GM21390 (cell line): ENCODE measurements around the gene LSS.

ENCODE experiments used
- ATAC-seq: cut with Tn5 transposase; IDR thresholded peaks from one replicate; pipeline ENCODE4 v1.9.1; 2021; ENCODE audit not compliant: unreplicated experiment

The LSS gene

GRCh38 chr21:46219591-46220239 is 8.9 kb downstream of the LSS start:
- ATAC-seq, result no peak

DNA sequence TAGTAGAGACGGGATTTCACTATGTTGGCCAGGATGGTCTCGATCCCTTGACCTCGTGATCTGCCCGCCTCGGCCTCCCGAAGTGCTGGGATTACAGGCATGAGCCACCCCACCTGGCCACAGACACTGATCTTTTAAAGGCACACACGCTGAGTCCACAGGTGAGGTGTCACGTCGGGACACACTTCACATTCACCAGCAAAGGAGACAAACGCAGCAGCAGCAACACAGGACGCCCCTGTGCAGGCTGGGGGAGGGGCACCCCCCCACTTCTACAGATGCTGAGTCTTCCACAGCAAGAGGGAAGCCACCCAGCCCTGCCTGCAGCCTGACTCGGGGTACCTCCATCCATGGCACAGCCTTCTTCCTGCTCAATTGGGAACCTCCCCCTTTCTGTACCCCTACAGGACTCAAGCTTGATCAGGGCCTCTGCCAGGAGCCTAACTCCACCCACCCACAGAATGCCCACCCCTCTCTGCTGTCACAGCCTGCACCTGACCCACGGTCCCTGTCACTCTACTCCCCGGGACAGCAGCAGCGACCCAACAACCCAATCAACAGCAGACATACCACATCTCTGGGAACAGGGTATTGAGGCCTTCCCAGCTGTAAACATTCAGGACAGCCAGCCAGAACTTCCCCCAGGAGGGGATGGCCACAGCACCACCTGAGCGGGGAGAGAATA is 9.5 kb downstream of the LSS start:
- no peak for ATAC-seq

DNA sequence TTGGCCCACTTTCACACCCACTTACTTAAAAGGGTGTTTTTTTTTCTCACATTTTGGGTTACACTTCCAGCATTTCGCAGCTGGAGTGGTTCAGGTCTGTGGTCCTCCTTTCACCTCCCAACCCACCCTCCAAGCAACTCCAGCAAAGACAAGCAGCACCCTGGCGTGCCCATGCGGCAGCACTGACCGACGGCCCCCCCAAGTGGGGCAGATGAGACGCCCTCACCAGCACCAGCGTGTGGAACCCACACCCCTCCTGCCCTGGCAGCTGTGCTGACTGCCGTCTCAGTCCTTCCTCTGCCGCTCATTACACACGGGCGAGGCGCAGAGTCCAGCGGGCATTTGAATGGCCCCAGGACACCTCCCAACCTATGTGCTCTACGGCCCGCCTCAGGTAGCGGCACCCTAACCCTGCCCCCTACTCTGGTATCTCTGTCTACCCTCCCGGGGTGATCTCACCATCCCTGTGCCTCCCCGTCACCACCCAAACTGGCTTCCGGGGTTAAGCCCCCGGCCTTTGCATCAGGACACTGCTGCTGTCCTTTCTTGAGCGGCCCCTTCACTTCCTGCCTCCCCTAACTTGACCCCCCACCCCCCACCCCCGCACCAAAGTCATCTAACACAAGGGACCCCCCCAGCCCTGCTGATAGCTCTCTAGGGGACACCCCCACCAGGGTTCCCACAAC is 10.9 kb downstream of the LSS start:
- ATAC-seq, result no peak

DNA sequence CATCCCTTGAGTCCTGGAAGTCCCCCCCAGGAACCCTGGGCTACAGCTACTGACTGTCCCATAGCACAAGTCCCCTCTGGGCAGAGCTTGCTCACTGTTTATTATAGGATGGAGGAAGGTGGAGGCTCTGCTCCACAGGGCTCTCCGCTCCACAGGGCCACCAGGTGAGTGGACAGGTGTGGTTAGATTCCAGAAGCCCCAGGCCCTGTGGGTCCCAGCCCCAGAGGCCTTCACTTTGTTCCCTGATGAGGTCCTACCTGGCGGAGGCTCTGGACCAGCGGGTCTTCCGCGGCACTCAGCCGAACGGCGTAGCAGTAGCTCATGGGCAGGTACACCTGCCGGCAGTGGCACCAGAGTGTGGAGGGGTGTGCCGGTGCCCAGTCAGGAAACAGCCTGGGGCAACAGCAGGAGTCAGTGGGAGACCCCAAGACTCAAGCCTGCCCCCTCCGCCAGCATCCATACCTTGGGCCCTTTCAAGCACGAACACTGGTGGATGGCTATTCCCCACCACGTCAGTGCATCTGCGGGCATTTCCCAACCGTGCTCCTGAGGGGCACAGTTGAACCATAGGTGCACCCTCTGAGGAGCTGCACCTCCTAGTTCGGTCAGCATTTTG is 12.3 kb downstream of the LSS start:
- no peak for ATAC-seq

GRCh38 chr21:46215436-46216131 is 13.0 kb downstream of the LSS start:
- no peak for ATAC-seq

- ATAC-seq, result no peak
Observed at GRCh38 chr21:46214478-46215340, 13.9 kb downstream of the LSS start.

DNA sequence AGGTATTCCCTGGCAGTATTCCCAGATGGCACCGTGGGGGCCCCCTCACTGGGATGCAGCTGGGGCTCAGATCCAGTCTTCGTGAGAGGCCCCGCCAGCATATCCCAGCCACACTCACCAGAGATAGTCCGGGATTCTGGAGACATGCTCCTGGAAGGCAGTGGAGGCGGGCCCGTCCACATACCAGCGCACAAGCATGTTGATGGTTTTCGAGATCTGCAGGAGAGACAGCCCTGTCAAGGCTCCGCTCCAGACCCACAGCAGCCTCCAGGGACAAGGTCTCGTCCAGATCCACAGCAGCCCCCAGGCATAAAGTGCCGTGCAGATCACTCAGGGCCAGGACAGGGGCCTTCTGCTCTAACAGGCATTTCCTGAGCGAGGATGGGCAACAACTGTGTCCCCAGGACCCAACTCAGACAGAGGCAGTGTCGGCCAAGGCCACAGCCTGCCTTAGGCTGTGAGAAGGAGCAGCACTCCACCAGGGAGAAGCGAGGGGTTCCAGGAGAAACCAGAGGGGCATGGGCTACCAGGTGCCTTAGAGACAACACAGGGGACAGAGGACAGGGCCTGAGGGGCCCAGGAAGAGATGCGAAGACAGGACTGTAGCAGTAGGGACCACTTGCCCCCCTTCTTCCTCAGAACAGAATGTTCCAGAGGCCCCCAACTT is 14.8 kb downstream of the LSS start:
- no peak for ATAC-seq

DNA sequence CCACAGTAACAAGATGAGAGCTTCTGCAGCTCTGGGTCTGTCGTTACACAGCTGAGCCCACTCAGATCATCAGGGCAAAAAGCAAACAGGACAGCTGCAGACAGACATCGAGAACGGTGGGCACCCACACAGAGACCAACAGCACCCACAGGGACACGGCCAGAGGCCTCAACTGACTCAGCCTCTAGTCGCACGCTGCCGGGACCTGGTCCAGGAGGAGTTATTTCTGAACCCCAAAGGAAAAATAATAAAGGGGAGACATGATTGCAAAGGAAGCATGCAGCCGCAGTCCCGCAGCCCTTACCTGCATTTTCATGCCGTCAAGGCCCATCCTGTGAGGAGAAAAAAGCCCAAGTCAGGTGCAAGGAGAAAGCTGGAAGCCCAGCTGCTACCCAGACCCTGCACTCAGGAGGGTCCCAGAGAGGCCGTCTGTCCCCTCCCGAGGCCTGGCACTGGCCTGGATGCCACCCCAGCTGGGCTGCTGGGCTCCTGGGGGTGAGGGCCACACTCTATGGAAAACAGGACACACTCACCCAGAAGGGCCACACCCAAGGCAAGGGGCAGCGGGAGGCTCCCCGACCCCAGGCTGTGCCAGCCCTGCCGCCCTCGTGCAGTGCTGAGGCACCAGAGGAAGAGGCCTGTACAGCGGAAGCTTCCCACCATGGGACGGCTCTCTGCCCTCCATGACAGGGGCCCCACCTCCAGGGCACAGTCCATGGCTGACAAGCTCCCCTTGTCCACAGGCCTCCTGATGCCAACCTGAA is 15.7 kb downstream of the LSS start:
- no peak for ATAC-seq

DNA sequence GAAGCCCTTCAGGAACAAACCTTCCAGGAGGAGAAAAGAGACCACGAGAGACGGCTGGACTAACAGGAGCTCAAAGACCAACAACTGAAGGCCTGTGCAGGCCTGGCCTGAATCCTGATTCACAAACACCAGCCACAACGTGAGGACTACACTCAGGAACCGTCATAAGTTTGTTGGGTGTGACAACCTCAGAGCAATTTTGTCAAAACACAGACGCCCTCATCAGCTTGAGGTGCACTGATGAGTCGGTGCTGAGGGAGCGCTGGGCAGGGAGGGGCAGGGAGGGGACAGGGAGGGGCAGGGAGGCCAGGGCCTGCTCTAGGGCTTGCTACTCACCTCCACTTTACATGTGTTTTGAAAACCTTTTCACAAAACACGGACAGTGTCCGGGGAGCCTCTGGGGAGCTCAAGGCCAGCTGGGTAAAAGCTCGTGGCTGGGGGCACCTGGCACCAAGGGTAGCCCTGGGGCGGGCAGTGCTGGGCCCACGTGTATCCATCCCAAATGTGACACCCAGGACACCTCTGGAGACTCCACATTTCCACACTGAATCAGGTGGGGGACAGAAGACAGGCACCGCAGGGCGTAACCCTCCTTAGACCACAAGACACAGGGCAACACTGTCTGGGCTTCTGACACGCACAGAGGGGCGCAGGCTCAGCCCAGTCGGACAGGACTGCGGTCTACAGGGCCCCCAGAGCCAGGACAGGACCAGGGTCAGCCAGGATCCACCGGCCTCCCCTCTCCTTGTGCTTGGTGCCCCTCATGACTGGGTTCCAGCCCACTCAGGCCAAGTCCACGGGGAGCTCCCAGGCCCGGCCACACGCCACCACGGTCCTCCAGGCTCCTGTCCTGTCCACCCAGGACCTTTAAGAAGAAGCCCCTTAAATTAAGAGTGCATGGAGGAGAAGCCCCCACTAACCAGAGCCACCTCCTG is 16.5 kb downstream of the LSS start:
- no peak for ATAC-seq

- ATAC-seq, result no peak
Observed at GRCh38 chr21:46211376-46211775, 17.2 kb downstream of the LSS start.

DNA sequence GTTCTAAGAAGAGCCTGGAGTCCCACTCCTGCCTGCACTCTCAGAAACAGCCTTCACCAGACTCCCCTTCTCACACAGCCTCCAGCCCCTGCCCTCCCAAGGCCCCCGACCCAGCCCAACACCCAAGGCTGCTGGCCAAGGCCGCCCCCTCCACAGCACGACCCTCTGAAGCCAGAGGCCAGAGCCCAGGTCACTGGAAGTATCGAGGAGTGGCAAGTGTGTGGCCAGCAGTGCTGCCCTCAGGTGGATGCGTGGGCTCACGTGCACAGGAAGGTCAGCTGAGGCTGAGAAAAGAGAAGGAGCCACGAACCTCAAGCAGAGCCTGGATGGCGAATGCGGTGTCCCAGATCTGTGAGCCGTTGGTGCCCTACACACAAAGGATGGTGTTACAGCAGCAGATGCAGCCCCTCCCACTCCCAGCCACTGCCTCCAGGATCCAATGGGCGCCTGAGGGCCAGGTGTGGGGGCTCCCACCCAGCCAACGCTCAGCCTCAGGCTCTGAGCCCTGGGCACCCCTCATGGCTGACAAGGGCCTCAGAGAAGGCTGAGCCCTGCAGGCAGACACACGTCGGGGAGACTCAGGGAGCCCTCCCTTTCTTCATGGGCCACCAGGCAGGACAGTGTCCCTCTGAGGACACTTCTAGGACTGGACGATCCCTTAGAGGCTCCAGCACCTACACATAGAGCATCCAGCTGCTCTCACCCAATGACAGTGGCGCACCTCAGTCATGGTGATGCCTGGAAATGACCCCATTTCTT is 18.0 kb downstream of the LSS start:
- ATAC-seq, result no peak

DNA sequence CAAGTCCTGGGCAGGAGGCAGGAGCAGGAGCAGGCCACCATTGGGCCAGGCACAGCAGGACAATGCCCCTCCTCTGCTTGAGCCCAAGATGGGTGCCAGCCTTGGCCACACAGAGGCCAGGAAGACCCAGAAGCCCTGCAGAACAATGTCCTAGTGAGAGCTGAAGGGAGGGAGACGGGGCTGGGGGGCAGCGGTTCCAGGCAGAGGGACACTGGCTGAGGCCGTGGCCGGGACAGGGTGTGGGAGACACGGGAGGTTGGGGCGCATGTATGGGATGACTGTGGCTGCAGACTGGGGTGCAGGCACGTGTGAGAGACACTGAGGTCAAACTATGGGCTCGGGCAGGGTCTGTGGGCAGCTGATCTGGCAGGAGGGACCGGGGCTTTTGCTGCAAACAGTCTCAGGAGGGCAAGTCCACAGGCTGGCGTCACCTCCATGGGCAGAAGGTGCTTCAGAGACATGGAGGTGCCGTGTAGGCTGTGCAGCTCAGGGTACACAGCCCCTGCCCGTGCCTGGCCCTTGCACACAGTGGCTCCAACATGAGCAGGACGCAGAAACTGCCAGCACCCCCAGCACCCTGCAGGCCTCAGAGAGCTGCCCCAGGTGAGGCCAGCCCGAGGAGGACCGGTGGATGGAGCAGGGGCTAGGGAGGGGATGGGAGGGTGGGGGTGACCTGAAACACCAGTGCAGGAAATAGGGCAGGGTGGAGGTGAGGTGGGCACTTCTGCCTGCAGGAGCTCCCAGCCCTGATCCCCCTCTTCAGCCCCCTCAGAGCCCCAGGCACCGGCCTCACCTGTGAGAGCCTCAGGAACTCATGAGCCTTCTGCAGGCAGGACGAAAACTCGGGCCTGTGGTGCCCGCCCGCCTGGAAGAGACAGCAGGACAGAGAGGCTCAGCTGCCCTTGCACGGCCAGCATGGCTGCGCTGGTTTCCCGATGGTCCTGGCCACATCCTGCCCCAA is 19.5 kb downstream of the LSS start:
- no peak for ATAC-seq

DNA sequence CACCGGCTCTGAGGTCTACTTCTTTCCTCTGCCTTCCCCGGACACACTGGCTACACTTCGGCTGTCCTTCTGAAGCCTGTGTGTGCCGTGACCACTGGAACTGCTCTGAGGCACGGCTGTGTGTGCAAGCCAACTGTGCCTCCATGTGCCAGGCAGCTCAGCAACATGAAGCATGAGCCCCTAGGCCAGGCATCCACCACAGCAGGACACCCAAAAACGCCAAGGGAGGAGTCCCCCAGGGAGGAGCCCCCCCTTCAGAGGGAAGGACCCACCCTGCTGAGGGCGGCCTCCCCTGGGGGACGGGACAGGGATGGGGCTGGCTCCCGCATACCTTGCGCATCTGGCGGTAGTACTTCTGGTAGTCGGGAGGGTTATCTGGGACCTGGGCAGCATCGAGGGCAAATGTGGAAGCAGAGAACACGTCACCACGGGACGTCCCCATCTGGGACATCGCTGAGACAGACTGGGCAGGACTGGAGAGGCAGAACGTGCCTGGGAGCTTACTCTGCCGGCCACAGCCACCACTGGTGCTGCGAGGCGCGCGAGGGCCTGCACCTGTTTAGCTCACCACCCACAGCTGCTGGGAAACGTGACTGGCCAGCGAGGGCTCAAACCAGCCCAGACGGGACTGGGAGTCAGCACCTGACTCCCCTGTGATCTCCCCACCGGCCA is 20.5 kb downstream of the LSS start:
- no peak for ATAC-seq

DNA sequence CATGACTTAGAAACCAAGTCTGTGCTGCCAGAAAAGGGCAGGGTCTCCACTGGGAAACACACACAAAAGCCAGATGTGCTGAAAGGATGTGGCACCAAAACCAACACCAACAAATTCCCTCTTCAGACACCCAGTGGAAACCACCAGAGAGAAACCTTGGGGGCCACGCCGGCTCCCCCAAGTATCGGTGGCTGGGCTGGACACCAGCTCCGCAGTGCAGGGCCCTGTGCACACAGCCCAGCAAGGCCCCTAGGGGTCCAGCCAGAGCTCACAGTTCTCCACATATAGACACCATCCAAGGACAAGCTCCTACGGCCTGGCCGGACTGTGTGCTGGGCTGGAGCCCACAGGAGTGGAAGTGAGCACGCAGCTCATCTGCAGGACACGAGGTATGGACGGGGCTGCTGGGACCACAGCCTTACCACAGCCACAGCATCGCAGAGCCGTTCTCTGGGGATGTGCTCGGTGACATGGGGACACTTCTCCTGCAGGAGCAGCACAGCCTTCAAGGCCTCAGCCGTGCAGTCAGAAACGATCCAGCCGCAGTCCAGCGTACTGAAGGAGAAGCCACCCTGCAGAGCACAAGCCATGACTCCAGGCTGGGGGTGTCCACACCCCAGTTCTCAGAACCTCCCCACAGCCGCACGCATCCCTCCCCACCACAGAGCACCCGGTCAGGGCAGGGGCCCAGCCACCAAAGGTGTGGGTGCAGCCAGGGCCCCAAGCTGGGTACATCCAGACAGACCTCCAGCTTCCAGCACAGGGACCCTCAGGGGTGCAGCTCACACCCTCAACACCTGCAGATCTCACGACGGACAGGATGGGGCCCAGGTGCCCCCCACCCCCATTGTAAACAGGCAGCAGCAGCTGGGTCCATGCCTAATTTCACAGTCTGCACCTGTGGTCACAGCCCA is 21.3 kb downstream of the LSS start:
- ATAC-seq, result no peak
